ENCODE data around the gene GUCA1A.
A peak's percentile ranks its signal among the peaks of the same experiment; 100 is the strongest.
"Not testable (repeated sequence)": the region's sequence is repeated elsewhere in the genome, so short reads cannot be mapped to it uniquely, and the experiment has no call there.

The GUCA1A gene

DNA sequence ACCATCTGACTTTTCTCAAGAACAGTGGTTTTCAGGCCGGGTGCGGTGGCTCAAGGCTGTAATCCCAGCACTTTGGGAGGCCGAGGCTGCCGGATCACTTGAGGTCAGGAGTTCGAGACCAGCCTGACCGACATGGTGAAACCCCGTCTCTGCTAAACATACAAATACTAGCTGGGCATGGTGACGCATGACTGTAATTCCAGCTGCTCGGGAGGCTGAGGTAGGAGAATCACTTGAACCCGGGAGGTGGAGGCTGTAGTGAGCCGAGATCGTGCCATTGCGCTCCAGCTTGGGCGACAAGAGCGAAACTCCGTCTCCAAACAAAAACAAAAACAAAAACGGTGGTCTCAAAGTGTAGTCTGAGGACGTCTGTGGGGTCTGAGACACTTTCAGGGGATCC lies 43.3 kb downstream of the GUCA1A start:
- not testable (repeated sequence) for DNase-seq

DNA sequence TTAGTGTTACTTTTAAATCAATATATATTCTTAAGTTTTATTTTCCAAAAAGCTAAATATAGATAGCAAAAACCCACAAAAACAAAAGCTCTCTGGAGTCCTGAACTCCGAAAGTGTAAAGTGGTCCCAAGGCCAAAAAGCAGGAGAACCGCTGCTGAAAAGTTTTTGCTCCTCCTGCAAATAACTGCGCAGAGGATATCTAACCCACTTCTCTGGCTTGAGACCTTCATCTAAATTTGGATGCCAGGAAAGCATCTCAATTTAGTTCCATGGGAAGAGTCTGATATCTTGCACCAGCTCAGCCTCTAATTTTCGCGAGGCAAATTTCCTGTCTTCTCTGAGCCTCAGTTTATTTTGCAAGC lies 44.0 kb downstream of the GUCA1A start:
- DNase-seq, result no peak

DNA sequence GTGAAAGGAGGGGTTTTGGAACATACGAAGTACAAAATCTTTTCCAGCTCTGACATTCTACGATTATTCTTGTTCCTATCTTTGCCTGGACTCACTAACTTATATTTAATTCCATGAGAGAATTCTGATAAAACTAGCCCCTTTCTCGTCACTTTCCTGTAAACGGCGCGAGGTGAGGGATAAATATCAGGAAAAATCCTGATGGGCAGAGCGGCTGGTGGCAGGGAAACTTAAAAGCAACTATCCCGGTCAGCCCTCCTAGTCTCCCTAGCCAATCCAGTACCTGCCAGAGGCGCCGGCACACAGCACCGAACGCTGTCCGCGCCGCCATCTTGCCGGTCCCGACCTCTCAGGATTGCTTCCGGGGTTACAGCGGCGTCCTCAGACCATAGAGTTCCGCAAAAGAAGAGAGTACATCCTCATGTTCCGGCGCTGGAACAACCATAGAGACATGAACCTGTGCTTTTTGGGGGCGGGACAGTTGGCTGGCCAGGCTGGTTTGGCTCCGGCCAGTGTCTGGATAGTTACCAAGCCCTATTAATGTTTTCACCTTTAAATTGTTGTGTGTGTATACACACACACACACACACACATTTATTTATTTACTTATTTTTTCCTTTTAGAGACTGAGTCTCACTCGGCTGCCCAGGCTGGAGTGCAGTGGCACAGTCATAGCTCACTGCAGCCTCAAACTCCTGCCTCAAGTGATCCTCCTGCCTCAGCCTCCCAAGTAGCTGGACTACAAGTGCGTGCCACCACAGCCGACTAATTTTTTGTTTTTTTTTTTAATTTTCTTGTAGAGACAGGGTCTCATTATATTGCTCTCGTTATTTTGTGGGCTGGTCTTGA lies 44.6 kb downstream of the GUCA1A start, which contains the start of gene MRPS10:
Gene MRPS10, minus strand, starts transcription at position 343 of the 849 bp plus-strand sequence. Its CDS starts 12 bp downstream, at position 331.
- peak; percentile 92 for DNase-seq

DNA sequence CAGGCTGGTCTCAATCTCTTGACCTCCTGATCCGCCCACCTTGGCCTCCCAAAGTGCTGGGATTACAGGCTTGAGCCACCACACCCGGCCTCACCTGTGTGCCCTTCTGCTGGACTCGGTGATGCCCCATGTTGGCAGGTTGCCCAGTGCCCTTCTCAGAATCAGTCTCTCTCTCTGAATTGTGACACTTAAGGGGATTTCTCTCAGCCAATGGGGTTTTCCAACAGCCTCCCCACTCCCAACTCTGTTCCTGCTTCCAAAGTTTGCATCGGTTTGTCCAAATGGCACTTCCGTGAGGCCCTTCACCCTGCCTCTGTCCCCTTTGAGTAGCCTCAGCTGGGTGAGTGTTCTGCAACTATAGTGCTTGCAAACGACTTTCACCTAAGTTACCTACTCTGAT lies 47.6 kb downstream of the GUCA1A start:
- DNase-seq, result no peak

DNA sequence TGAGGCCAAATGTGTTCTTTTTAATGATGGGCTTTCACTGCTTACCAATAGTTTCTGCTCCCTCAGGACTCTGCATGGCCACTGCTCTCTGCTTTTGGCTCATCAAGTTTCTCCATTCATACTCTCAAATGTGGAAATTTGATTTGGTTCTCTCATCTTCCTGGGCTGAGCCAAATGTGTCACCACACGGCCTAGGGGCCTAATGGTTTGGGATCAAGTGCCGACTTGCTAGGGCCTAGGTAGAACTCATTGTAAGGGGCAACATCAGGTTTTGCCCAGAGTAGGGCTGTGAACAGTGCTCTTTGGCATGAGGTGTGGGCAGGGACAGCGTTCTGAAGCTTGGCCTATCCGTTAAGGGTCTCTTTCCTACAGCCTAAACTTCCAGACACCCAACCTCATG lies 48.4 kb downstream of the GUCA1A start:
- DNase-seq, result no peak

DNA sequence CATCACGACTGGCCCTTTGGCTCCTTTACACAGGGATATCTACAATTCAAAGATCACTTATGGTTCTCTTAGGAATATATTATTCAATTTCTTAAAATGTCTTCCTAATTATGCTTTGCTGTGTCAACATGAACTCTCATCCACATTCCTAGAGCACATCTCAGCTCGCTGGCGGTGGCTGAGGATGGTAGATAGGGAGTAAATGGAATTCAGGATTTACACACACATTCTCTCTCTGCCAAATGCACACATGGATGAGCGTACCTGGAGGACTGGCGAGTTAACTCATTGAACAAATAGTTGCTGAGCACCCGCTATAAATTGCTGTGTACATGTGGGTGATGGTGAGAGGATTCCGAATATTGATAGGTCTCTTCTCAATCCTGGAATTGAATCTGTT lies 49.3 kb downstream of the GUCA1A start:
- DNase-seq, result no peak

DNA sequence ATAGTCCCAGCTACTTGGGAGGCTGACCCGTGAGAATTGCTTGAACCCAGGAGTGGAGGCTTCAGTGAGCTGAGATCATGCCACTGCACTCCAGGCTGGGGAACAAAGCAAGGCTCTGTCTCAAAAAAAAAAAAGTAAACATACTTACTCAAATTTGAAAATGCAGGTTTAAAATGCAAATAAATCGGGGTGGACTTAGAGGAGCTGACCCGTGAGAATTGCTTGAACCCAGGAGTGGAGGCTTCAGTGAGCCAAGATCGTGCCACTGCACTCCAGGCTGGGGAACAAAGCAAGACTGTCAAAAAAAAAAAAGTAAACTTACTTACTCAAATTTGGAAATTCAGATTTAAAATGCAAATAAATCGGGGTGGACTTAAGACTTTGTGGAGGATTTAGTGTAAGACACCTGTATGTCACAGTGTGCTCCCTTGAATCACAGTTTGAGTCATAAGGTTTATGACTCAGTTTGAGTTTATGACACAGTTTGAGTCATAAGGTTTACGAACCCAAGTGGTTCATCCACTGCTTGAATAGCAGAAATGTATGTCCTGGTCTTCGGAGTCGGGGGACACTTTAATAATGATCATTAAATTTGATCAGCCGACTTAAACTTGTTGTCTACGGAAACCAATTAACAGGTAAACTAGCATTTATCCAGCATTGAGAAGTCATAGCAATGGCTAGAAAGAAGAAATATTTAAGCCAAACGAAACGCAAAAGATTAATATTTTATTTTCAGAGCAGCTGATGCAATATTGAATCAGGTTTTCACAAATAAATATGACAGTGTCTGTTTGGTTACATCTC lies 51.3 kb downstream of the GUCA1A start:
- DNase-seq, result peak; percentile 67

DNA sequence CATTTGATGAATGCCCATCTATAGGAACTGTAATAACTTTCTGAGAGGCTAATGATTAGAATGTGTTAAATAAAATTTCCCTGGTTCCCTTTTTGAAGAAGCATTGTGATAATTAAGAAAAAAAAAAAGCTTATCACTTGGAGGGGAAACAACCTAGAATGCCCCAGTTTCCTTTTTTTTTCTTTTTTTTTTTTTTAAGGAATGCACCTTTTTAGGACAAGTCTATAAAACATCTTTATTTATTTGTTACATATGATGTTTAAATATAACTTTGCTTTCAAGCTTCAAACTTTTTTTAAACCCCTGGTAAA lies 51.8 kb downstream of the GUCA1A start:
- no peak for DNase-seq

DNA sequence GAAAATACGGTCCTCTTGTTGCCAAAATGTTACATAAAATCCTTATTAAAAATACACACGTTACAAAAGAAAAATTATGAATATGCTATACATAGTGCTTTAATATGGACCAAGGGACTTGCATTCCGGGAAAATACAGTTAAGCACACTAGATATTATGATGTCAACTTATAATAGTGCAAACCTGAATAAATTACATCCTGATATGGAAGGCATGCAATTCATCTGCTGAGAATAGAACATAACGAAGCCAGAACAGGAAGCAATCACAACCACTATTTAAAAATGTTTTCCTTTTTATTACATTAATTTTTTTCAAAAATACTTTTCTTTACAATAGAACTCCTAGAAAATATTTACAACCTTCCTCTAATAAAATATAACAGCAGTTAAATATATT lies 52.3 kb downstream of the GUCA1A start:
- no peak for DNase-seq

DNA sequence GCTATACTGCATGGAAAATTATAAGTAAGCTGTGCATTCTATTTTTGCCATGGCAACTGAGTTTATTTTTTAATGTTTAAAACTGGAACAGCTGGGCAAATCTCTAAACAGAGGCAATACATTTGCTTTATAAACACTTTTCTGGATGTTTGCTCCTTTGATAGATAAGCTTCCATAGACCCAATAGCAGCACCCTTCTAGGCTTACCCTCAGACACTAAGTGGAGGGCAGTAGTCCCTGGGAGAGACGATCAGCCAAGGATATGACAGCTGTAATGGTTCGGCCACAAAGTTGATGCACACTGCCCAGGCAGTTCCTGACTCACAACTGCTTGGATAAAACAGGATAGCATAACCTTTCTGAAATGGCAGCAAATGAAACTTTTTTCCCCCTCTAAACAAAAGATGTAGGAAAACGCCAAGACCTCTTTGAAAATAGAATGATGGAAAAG lies 53.0 kb downstream of the GUCA1A start:
- peak; percentile 32 for DNase-seq

DNA sequence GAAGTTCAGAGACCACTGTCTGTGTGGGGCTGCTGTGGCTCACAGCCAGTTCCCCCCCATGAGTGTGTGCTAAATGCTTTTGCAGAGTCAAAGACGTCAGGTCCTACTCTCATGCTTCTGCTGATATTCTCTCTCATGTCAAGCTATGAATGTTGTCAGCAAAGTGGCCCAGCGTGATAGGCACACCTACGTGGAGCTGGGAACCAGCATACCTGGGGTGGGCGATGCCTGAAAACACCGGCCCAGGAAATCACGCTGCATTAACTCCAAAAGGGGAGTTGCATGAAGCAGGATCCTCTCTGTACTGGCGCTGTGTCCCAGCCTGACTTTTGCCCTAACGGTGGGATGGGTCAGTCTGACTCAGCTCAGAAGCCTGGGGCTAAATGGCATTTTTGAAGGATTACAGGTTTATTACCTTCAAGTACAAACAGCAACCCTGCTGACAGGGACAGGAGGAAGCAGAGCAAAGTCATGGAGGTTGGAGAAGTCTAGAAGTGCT lies 53.5 kb downstream of the GUCA1A start:
- peak; percentile 49 for DNase-seq

DNA sequence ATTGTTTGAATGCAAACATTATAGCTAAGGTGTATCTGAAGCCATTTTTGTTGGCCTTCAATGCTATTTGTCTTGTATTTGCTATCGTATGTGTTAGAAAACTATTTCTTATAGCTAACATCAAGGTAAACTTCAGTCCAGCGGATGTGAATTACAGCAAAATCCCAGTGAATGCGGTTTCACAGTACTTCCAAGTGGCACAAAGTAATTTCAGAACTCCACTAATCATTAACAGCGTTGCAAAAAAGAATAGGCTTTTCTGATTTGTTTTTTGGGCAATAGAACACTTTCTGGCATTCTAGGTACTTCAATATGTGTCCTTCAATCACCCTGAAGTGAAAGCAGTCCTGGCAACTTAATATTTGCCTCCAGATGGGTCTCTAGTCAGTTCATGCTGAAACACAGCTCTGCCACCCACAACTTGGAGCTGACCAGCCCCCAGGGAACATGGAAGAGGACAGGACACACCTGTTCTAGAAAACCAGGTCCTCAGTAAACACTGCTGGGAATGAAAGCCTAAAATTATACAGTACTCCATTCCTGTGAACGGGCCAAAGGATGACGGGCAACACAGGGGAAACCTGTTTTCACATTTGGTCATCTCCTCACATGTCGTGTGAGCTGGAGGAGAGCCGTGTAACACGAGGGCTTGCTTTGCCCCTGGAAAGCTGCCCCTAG lies 54.1 kb downstream of the GUCA1A start:
- DNase-seq, result no peak

DNA sequence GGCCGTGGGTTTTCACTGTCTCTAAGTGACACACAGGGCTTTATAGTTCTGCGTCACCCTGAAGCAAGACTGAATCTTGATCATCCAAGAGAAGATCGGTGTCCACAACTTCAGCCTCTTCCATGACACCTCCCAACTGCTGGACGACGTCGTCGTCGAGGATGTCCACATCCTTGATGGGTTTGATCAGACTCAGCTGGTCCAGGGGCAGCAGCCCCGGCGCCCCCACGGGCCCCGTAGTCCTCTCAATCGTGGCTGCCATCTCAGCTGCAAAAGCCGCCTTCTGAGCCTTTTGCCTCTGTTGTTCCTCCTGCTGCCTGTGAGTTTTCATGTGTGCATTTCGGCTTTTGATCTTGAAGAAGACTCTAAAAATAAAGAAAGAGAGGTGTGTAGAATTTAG lies 55.1 kb downstream of the GUCA1A start:
- DNase-seq, result no peak
